Brain microvascular endothelial cell (primary cell): Measurements from ENCODE around the gene ZFAND2A.
A peak's percentile ranks its signal among the peaks of the same experiment; 100 is the strongest.

Experiments used
- DNase-seq: peaks from one replicate; pipeline ENCODE4 v3.0.0-alpha.2; 2020
- H3K27ac ChIP-seq: fragments of 250-450 bp; sonication (Bioruptor Pico); 2 replicates; pipeline ENCODE4 v1.5.1; 2020; ENCODE audit warnings: mild to moderate bottlenecking, moderate library complexity
- H3K27me3 ChIP-seq: fragments of 250-450 bp; sonication (Bioruptor Pico); replicated peaks from 2 replicates; pipeline ENCODE4 v1.5.1; 2020; ENCODE audit warnings: mild to moderate bottlenecking
- H3K36me3 ChIP-seq: fragments of 250-450 bp; sonication (Bioruptor Pico); replicated peaks from 2 replicates; pipeline ENCODE4 v1.5.1; 2020; ENCODE audit warnings: mild to moderate bottlenecking
- H3K4me3 ChIP-seq: 2 replicates; pipeline ENCODE4 v1.5.1; 2011; ENCODE audit warnings: low read depth, mild to moderate bottlenecking, control low read depth, low read length, moderate library complexity
- in situ Hi-C: cut with HindIII; loops from 2 replicates; pipeline ENCODE4 v1.10.0; 2017; ENCODE audit warnings: low sequenced_read_pairs, low pct_ligation_motif_present
- TF ChIP-seq, protein P1 (sequence below): IDR thresholded peaks from 2 replicates; pipeline ENCODE4 v1.5.1; 2011; ENCODE audit warnings: low read depth, mild to moderate bottlenecking, moderate library complexity, low read length, control low read depth, inconsistent platforms; ENCODE audit errors: missing control alignments

ZFAND2A gene

DNA sequence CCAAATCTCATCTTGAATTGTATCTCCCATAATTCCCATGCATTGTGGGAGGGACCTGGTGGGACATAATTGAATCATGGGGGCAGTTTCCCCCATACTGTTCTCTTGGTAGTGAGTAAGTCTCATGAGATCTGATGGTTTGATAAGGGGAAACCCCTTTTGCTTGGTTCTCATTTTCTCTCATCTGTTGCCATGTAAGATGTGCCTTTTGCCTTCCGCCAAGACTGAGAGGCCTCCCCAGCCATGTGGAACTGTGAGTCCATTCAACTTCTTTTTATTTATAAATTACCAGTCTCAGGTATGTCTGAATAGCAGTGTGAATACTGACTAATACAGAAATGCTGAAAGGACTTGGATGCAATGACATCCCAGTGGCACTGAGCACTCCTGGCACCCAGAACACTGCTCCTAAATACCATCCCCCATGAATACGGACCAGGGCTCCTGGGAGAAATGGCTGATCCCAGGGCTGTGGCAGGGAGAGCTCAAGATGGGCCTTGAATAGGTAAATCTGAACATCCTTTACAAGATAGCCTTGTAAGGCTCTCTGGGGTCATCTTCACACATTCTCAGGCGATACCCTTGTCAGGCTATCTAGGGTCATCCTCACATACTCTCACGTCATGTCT lies 19.4 kb downstream of the ZFAND2A start:
- Histone ChIP-seq H3K36me3 (no peaks in the 10 kb centered on the region), H3K27ac (no peak overlapping the region), H3K27me3 (no peaks in the 10 kb centered on the region), H3K4me3 (no peak overlapping the region)
- in situ Hi-C loops = no loop called here
- DNase-seq = no peak
- TF ChIP-seq, protein P1, sequence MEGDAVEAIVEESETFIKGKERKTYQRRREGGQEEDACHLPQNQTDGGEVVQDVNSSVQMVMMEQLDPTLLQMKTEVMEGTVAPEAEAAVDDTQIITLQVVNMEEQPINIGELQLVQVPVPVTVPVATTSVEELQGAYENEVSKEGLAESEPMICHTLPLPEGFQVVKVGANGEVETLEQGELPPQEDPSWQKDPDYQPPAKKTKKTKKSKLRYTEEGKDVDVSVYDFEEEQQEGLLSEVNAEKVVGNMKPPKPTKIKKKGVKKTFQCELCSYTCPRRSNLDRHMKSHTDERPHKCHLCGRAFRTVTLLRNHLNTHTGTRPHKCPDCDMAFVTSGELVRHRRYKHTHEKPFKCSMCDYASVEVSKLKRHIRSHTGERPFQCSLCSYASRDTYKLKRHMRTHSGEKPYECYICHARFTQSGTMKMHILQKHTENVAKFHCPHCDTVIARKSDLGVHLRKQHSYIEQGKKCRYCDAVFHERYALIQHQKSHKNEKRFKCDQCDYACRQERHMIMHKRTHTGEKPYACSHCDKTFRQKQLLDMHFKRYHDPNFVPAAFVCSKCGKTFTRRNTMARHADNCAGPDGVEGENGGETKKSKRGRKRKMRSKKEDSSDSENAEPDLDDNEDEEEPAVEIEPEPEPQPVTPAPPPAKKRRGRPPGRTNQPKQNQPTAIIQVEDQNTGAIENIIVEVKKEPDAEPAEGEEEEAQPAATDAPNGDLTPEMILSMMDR = no peak

DNA sequence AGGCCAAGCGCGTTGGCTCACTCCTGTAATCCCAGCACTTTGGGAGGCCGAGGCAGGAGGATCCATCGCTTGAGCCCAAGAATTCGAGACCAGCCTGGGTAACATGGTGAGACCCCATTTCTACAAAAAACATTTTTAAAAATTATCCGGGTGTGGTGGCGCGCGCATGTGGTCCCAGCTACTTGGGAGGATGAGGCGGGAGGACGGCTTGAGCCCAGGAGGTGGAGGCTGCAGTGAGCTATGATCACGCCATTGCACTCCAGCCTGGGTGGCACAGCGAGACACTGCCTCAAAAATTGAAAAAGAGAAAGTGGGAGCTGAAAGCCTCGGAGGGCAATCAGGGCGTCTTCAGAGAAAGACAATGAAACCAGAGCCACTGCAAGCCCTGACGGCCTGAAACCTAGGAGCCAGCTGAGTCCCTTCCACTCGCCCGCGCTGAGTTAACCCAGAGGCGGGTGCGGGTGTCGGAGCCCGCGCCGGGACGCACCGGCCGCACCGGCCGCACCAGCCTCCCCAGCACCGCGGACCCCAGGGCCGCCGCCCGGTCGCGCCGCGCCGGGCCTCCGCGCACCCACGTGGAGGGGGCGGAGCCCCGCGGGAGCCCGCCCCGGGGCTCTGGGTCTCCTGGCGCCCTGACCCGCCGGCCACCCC lies 22.4 kb downstream of the ZFAND2A start:
- no peaks in the 10 kb centered on the region for H3K36me3 ChIP-seq
- in situ Hi-C loops = no loop called here
- H3K27ac ChIP-seq = peak overlapping the region; percentile 88
- H3K4me3 ChIP-seq = peak overlapping the region; percentile 83
- DNase-seq = no peak
- TF ChIP-seq, protein P1 = no peak
- no peaks in the 10 kb centered on the region for H3K27me3 ChIP-seq

DNA sequence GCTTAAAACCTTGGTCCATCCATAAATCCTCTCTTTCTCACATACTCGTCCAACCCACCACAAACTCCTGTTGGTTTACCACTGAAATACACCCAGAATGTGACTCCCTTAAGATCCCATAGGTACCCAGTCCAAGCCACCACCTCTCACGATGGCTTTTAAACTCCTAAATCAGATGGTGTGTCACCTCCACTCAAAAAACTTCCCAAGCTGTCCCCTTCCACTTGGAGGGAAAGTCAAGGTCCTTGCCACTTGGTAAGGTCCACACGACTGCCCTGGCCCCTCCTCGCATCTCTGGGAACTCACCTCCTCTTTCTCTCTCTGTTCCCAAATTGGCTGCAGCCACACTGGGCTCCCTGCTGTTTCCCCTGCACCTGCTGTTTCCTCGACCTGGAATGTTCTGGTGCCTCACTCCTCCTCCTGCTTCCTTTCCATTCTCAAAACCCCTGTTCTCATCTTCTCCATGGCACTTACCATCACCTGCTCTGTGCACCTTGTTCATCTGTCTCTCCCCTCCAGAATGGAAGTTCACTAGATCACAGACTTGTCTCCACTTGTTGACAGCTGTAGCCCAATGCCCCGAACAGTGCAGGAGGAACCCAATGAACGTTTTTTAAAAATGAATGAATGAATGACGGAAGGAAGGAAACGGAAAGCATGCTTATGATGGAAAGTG lies 23.0 kb downstream of the ZFAND2A start:
- no peak for DNase-seq
- TF ChIP-seq, protein P1 = no peak
- Histone ChIP-seq H3K36me3 (no peaks in the 10 kb centered on the region), H3K4me3 (peak overlapping the region; percentile 83), H3K27ac (no peak overlapping the region), H3K27me3 (no peaks in the 10 kb centered on the region)
- in situ Hi-C loops = no loop called here

DNA sequence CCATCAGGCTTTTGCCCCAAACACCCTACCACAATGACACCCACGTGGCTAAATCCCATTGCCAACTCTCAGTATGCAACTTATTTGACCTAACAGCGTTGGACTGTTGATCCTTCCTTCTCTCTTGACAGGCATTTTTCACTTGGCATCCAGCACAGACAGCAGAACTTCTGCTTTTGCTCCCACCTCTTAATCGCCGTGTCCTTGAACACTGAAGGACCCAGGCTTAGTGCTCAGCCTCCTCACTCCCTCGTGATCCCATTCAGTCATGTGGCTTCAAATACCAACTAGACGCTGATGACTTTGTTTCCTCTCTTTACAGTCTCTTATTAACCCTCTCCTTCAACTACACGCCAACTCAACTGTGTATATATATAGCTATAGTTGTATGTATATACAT lies 25.0 kb downstream of the ZFAND2A start:
- in situ Hi-C loops = no loop called here
- no peak for DNase-seq

DNA sequence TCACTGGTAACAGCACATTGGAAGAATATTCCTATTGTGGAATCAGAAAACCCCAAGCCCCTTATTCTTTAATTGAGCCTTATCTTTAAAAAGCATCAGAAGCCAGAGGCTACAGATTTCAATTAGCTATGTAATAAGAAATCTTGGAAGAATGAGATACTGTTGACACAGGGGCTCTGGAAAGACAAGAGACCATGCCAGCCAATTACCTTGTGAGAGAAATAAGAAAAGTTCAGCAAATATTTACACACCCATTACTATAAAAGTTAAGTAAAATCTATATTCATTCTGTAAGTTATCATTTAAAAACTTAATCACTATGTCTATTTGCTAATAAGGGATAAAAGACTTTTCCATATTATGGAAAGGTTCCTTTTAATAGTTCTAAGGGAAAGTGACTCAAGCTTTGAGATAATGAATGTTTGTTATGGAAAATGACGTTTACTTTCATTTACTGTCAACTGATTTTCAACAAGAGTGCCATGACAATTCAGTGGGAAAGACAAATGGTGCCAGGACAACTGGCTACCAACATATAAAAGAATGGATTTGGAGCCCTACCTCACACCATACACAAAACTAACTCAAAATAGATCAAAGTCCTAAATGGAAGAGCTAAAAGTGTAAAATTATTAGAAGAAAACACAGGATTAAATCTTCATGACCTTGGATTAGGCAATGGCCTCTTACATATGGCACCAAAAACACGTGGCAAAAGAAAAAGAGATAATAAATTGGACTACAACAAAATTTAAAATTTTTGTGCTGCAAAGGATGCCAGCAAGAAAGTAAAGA lies 28.3 kb downstream of the ZFAND2A start:
- peaks cover under 1% of the 10 kb centered on the region for H3K36me3 ChIP-seq
- DNase-seq = no peak
- no peak overlapping the region for H3K4me3 ChIP-seq
- in situ Hi-C loops = no loop called here
- no peaks in the 10 kb centered on the region for H3K27me3 ChIP-seq
- TF ChIP-seq, protein P1 = no peak
- H3K27ac ChIP-seq = no peak overlapping the region

More for the DNA sequence above, 25.0 kb downstream of the ZFAND2A start:
- H3K4me3 ChIP-seq = no peak overlapping the region
- no peak overlapping the region for H3K27ac ChIP-seq
- no peaks in the 10 kb centered on the region for H3K36me3 ChIP-seq
- no peaks in the 10 kb centered on the region for H3K27me3 ChIP-seq
- TF ChIP-seq, protein P1 = no peak
